Hindlimb muscle (tissue), 1 donor: Measurements from ENCODE around the gene ADK. TPM values are rescaled to one million over a fixed set of nuclear protein-coding genes. Genes with fewer than 3 reads are reported as not detected.

Experiments
- DNase-seq: peaks from one replicate; pipeline ENCODE4 v3.0.0-alpha.2; 2013
- polyA plus RNA-seq: library from polyadenylated mRNA; unstranded; fragments of 120-200 nt; gene quantifications from one replicate; pipeline ENCODE4 v1.2.1, GENCODE V29; 2013; ENCODE audit not compliant: insufficient read length

ADK gene
- polyA plus RNA-seq, 1 donor: 30.8 TPM

GRCh38 chr10:74628136-74628535 is 477.1 kb downstream of the ADK start:
- DNase-seq: no peak

- no peak for DNase-seq
These were observed 484.0 kb downstream of the ADK start for GRCh38 chr10:74634995-74635536.

- DNase-seq: no peak
These were observed 484.6 kb downstream of the ADK start for GRCh38 chr10:74635655-74636054.

- no peak for DNase-seq
These were observed 486.7 kb downstream of the ADK start for GRCh38 chr10:74637685-74638084.

- no peak for DNase-seq
These were observed 489.3 kb downstream of the ADK start for GRCh38 chr10:74640134-74640921.

GRCh38 chr10:74641659-74642058 is 490.6 kb downstream of the ADK start:
- no peak for DNase-seq

GRCh38 chr10:74642901-74643595 is 492.0 kb downstream of the ADK start:
- no peak for DNase-seq

GRCh38 chr10:74643596-74643975 is 492.6 kb downstream of the ADK start:
- DNase-seq: no peak

GRCh38 chr10:74644738-74645137 is 493.7 kb downstream of the ADK start:
- no peak for DNase-seq

GRCh38 chr10:74645692-74646091 is 494.7 kb downstream of the ADK start:
- DNase-seq: no peak

GRCh38 chr10:74650613-74651012 is 499.6 kb downstream of the ADK start:
- no peak for DNase-seq

GRCh38 chr10:74651565-74651964 is 500.5 kb downstream of the ADK start:
- no peak for DNase-seq

GRCh38 chr10:74652664-74653063 is 501.6 kb downstream of the ADK start:
- DNase-seq: no peak

GRCh38 chr10:74658511-74658910 is 507.5 kb downstream of the ADK start:
- no peak for DNase-seq

- no peak for DNase-seq
These were observed 511.6 kb downstream of the ADK start for GRCh38 chr10:74662635-74663034.

- no peak for DNase-seq
These were observed 518.2 kb downstream of the ADK start for GRCh38 chr10:74669210-74669609.

GRCh38 chr10:74671716-74672115 is 520.7 kb downstream of the ADK start:
- no peak for DNase-seq

GRCh38 chr10:74672430-74673165 is 521.6 kb downstream of the ADK start:
- DNase-seq: no peak

GRCh38 chr10:74674927-74675326 is 523.9 kb downstream of the ADK start:
- no peak for DNase-seq

GRCh38 chr10:74675484-74675883 is 524.5 kb downstream of the ADK start:
- DNase-seq: no peak

GRCh38 chr10:74677951-74678350 is 526.9 kb downstream of the ADK start:
- no peak for DNase-seq

GRCh38 chr10:74681917-74682627 is 531.1 kb downstream of the ADK start:
- no peak for DNase-seq

- no peak for DNase-seq
These were observed 532.0 kb downstream of the ADK start for GRCh38 chr10:74683067-74683466.
